Activated CD8-positive, alpha-beta memory T cell treated with anti-CD3 and anti-CD28 coated beads, Interleukin-2, amount 50 U/mL, for 4 hours (primary cell): Measurements from ENCODE around the gene RAB20.
"Not testable (repeated sequence)": the region's sequence is repeated elsewhere in the genome, so short reads cannot be mapped to it uniquely, and the experiment has no call there.

Experiments used
- DNase-seq: peaks from one replicate; pipeline ENCODE4 v3.0.0-alpha.2; 2020

Gene RAB20

DNA sequence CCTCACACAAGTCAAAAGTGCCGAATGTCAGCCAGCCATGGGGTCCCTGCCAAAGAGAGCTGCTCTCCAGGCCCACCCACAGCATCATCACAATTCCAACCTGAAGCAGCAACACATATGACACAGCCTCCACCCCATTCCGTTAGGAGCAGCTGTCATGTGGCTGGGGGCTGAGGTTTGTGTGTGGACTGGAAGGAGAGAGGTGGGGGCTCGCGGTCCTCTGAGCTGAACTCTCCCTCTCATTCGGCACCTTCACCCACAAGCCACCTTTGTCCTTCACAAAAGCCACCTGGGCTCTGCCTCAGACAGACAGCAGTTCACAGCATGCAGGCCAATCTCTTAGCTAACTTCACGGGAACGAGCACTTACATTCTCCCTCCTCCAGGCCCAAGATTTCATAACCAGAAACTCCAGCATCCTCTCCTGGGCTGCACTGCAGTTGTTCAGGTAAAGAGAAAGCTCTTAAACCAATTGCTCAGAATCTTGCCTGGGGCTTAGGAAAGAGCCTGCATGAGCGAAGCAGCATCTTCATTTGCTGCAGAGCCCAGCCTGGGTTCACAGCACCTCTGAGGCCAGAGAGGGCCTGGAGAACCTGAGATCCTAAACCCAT, 7.2 kb downstream of the RAB20 start:
- DNase-seq: no peak

DNA sequence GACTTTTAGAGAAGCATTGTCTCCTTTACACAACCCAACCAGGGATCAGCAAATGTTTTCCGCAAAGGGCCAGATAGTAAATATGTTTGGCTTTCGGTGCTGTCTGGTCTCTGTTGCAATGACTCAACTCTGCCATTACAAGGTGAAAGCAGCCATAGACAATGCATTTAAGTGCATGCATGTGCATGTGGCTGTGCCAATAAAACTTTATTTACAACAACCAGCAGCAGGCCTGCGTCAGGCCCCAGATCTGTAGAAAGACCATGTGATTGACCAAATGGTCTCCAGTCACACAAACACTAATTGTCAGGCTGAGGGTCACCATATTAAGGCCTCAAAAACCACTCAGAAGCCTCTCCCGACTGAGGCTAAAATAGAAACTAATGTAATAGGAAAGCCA, 8.1 kb downstream of the RAB20 start:
- no peak for DNase-seq

DNA sequence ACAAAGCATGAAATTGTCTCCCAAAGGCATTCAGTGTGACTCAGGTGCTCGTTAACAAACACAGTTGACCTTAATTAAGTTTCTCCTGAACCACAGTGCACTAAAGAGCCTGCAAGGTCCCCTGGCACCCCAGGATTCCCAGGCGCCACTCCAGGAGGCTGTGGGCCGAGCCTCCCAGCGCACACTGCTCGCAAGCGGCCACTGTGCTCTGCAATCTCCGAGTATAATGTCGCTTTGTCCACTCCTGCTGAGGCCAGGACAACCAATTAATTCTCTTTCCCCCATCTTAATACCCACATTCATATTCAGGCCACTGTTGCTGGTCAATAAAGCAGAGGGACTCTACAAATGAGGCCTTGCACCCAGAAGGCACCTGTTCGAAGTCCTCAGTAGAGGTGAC, 8.8 kb downstream of the RAB20 start:
- DNase-seq: no peak

DNA sequence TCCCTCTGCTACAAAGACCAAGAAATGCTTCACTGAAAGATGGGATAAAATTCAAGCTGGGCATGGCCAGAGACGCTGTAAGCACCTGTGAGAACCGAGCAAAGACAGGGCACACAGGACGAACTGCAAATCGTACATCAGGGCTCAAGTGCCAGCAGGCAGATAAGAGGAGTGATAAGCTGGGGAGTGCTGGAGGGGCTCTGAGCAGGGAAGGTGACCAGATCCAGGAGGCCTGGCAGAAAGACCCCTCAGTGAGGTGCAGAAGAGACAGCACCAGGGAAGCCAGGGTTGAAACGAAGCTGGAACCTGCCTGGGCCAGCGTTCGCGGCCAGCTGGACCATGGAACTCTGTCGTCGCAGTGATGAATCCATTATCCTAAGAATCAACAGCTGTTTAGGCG, 10.2 kb downstream of the RAB20 start:
- DNase-seq: no peak

DNA sequence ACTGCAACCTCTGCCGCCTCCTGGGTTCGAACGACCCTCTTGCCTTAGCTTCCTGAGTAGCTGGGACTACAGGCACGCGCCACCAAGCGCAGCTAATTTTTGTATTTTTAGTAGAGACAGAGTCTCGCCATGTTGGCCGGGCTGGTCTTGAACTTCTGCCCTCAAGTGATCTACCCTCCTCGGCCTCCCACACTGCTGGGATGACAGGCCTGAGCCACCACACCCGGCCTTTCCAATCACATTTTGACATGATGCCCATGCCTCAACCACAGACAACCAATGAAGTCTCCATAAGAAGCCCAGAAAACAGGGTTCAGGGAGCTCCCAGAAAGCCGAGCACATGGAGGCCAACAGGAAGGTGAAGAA, 11.7 kb downstream of the RAB20 start:
- DNase-seq: no peak

DNA sequence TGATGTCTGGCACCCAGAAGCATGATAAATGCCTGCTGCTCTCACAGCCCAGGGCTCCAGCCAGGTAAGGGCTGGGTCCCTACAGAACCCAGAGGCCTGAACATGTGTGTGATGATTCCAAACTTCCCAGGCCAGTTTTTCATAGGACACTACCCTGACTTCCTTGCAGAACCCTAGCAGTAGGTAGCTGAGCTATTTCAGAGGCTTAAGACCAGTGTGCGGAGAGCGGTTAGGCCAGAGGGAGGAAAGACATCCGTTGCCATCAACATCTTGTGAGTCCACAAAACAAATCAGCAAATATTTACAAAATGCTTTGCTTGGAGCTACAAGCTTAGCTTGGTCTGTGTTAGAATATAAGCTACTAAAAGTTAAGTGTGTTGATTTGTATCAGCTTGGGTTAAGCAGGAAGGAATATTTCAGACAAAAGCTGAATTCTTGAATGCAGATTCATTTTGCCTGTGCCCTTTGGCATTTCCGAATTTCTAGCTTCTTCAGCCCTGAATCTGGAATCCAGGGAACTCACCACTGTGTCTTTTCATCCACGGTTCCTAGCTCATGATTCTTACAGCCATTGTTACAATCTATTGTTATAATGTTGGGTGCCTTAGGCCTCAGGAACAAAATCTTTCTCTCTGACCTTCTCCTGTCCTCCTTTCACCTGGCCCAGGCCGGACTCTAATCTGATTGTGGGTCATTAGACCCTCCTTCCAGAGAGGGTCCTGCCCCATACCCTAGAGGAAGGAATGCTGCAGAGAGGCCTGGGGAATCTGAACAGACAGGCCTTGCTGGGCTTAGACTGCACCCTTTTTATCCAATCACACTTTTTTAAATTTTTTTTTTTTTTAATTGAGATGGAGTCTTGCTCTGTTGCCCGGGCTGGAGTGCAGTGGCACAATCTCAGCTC, 12.4 kb downstream of the RAB20 start:
- no peak for DNase-seq

DNA sequence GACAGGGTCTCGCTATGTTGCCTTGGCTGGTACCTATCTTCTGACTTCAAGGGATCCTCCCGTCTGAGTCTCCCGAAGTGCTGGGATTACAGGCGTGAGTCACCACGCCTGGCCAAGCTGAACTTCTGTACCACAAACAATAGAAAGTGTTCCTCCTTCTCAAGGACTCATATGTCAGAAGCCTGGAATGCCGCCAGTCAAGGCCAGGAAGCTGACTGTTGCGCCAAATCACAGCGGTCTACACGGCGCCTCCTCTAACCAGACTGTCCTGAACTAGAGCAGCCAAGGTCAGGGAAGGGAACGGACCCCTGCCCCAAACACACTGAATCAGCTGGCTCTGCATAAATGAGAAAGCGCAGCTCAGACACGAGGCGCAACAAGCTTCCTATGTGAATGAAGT, 14.6 kb downstream of the RAB20 start:
- no peak for DNase-seq

DNA sequence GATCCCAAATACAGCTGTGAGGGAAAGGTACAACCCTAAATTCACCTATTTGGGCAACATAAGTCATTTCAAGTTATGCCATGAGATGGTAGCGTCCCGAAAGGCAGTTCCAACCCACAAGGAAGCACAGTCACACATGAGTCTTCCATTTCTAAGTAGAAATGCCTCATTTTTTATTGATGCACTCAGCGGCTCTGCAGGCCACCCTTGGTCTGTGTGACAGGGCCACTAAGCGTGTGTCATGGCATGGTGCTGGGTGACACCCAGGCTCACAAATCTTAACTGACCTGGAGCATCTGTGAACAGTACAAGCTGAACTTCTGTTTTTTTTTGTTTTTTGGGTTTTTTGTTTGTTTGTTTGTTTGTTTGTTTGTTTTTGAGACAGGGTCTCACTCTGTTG, 15.1 kb downstream of the RAB20 start:
- no peak for DNase-seq

DNA sequence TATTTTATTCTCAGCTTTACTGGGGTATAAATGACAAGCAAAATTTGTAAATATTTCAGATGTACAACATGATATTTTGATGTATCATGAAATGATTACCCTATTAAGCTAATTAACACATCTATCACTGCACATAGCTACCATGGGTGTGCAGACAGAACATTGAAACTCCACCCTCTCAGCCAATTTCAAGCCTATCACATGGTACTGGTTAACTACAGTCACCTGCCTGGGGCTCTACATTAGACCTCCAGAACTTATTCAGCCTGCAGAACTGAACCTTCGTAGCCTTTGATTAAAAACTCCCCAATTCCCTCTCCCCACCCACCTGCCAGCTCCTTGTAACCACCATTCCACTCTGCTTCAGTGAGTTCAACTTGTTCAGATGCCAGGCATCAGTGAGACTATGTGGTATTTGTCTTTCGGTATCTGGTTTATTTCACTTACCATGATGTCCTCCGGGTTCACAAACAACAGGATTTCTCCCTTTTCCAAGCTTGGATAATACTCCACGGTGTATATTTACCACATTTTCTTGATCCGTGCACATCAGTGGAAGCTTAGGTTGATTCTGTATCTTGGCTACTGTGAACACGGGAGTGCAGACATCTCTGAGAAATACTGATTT, 19.2 kb downstream of the RAB20 start:
- no peak for DNase-seq

DNA sequence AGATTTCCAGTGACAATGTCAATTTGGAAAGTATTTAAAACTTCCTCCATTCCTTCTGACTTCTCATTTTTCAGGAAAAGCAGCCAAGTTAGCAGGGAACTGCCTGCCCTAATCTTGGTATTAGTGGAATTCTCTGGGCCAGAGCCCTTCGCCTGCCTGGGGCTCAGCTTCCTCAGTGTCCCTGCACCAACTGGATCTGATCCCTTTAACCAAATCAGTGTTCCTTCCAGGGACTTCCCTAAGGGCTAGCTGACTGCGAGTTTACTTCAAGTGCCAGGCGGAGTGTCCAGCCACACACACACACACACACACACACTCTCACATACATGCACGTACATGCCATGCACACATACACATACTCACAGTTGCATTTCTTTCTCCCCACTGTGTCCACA, 20.0 kb downstream of the RAB20 start:
- no peak for DNase-seq

DNA sequence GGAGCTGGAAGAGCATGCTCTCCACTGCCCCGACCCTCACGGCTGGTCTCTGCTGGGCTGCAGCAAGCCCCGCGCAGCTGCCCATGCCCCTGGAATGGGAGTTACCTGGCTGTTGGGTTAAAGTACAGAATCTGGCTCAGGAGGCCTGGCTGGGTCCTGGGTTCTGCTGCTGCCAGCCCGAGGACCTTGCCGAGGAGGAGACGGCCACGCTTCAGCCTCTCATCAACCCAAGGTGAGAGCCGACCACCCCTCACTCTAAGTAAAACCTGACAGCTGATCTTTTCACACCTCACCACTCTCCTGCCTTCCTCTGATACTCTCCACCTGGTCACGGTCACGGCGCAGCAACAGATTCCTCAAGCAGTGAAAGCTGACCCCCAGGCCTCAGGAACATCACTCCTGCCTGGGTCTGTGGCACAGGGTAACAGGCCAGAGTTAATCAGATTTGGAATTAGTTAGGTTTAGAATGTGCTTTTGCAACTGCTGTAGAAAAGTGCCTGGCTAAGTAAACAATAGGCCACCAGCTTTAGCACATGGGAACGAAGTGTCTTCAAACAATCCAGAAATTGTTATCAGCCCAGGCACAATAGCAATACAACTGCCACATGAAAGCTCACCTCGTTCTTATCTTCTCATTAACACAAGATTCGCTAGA, 20.5 kb downstream of the RAB20 start:
- DNase-seq: no peak

DNA sequence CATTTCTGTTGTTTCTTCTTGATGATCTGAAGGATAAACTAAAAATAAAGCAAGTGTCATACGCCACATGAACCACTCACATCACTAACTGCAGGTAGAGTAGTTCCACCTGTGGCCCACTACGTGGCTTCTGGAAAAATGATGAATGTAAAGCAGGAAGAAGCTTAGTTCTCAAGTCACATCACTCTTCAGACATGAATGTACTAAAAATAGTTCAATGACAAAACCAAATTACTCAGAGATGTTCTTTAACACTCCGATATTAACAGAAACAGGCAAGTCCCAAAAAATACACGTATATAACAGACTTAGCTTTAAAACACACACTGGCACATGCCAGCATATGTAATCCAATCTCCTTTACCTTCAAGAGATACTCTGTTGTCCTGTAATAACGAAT, 21.6 kb downstream of the RAB20 start:
- no peak for DNase-seq

DNA sequence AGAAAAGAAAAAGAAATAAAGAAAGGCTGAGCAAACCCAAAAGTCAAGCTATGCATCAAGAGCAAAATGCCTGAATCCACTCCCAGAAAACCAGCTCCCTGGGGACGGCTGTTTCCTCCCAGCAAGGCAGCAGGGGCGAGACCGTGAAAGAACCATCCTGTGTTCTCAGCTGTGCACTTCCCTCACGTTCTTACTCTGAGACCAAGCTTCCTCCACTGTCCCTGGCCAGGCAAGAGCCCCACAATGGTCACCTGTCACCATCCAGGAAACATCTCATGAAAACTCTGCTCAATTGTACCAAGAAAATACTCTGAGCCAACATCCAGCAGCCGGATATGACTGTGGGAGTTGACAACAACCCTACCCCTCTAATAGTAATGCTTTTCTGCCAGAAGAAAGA, 22.9 kb downstream of the RAB20 start:
- DNase-seq: no peak

DNA sequence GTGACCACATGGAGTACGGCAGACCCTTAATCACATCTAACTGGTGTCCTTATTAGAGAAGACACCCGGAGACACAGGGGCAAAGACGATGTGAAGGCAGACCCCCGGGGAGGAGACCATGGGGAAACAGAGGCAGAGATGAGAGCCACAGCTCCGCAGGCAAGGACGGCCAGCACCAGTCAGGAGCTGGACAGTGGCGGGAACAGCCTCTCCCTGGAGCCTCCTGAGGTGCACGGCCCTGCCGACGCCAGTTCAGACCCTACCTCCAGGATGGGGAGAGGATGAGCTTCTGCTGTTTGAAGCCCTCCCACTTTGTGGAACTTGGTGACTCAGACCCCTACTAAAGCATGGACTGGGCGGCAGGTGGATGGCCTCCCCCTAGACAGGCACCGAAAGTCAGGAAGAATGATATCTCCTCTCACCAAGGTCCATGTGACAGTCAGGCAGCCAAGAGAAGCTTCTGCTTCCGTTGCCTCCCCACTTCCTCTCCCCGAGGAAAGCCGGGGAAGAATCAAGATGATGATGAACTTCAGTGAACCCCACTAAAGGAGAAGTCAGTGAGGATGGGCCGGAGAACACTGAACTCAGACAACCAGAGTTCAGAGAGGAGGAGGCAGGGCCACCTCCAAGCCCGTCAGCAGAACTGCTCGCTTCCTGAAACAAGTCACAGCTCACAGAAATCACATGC, 25.4 kb downstream of the RAB20 start:
- DNase-seq: no peak

DNA sequence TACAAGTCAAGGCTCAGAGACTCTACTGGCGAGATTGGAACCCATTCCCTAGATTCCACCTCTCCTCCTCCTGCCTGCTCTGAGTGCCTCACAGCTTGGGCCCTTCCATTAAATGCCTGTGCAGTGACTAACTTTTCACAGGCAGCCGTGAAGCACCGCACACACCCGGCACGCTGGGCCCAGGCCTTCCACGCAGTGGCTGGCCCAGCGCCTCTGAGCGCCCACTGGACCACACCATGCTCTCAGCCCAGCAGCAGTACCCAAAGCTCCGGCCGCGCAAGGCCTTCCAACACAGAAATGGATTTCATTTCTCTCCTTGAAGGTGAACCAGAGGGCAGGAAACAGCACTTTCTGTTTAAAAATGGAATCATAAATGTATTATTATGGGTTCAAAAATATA, 26.0 kb downstream of the RAB20 start:
- DNase-seq: no peak

DNA sequence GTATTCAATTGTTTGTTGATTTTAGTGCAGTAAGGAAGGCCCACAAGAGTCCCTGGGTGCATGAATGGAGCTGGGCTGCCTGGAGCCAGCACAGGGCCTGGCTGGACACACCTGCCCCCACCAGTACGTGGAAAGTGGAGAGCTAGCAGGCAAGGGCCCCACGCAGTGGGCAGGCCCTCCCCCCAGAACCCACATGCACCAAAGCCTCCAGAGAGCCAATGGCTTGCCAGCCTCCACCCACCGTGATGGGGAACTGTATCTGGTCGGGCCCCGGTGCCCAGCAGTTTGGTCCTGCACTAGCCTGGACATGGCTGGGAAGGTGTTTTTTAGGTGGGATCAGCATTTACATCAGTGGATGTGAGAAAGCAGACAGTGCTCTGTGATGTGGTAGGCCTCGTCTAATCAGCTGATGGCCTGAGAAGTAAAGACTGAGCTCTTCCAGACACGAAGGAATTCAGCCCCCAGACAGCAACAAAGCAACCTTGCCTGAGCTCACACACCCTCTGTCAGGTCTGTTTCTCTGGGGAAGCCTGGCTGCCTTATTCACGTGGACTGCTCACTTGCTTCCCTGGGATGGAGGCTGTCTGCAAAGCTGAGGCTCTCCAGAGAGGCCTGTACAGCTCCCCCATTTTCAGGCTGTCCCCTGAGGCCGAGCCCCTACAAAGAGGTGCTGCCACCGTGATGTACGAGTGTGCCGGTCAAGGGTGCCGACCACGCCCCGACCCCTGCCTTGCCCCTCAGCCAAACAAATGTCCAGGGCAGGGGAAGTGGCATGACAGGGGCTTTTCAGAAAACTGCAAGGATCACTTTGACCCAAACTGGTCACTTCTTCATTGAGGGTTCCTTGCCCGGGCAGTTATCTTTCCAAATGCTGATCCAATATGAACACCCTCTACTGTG, 27.5 kb downstream of the RAB20 start:
- no peak for DNase-seq

DNA sequence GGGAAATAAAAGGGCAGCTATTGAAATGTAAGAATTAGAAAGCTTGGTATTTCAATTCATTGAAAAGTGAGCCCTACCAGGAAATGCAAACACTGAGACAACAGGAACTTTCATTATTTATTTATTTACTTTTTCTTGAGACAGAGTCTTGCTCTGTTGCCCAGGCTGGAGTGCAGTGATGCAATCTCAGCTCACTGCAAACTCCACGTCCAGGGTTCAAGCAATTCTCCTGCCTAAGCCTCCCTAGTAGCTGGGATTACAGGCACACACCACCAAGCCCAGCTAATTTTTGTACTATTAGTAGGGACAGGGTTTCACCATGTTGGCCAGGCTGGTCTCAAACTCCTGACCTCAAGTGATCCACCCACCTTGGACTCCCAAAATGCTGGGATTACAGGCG, 29.3 kb downstream of the RAB20 start:
- DNase-seq: not testable (repeated sequence)

DNA sequence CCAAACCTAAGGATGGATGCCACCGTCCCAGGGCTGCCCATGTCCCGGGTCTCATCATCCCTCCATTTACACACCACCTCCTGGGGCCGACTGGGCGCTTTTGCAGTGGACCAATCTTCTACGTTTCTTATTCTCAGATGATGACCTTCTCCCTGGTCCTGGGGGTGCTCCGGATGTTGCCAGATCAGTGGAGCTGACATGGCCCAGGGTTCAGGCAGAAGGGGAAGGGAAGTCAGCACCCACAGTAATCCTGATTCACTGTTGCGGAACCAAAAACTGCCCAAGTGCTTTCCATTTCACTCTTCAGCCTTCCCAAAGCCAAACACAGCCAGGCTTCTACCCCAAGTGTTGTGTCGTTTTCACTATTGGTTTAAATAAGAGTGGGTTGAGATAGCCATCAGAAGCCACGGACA, 29.8 kb downstream of the RAB20 start:
- DNase-seq: no peak

DNA sequence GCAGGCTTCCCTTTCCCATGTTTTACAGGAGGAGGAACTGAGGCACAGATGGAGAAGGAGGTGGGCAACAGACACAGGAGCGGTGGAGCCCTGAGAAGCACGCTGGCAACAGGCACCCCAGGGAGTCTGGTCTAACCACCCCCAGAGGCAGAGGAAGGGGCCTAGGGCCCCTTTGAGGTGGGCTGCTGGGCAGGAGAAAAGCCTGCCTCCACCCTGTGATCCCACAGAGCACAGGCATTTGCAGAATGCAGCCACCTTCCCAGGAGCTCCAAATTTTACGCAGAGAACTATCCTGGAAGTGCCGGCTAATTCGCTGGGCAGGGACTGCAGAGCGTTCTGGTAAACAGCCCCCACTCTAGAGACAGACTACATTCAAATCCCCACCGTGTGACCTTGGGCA, 30.4 kb downstream of the RAB20 start:
- no peak for DNase-seq

DNA sequence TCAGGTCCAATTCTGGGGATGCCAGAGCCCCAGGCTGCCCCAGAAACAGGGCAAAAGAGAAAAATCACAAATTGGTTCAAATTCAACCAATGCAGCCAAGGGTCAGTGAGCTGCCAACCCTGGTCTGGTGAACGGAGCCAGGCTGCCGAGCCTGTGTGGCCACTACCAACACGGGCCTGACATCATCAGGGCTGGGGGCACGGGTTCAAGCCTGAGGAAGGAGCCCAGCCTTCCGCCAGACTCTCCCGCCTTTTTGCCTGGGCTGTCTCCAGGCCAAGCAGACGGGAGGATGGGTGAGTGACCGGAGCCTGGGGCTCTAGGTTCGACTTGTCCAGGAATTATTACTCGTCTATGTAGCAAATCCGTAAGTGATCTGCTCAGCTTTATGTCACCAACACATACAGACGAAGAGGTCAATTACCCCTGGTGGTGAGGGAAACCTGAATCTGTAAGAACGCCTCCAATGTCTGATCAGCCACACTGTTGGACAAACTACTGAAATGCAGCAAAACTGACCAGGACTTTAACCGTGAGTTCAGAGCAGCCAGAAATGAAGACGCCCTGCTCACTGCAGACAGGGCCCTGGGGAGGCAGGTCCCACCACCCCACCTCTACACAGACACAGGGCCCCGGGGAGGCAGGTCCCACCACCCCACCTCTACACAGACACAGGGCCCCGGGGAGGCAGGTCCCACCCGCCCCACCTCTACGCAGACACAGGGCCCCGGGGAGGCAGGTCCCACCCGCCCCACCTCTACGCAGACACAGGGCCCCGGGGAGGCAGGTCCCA, 31.8 kb downstream of the RAB20 start:
- DNase-seq: no peak

DNA sequence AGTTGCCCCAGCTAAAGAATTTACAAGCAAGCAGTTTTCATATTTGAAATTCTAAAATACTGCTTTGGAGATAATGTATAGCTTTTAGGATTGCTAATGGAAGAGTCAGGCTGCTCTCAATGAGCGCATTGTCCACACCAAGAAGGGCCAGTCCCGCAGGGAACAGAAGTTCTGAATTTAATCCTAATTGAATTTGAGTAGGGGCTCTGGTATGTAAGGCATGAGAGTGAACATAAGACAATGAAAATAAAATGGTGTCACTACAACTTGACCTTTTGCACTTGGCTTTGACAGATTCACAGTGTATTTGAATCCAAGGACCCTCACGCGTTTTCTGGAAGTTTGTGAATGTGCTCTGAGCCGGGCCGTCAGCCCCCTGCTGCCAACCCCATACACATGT, 32.6 kb downstream of the RAB20 start:
- DNase-seq: no peak
